Body of pancreas (tissue), 4 donors: ENCODE measurements around the gene TAS2R60.
A peak's percentile ranks its signal among the peaks of the same experiment; 100 is the strongest.

Experiments
- POLR2A ChIP-seq, 3 donors: fragments of 450-650 bp; IDR thresholded peaks; one replicate each; pipeline ENCODE4 v1.6.1; 2016; ENCODE audit warnings: antibody characterized with exemption in 3 of 3, mild to moderate bottlenecking in 2 of 3
- TF ChIP-seq, protein P1 (sequence below), 7 experiments: fragments of 450-650 bp in 4 of 7; fragments of 200-600 bp in 3 of 7; sonication (generic) in 3 of 7; IDR thresholded peaks; one replicate each; pipeline ENCODE4 v1.5.1; 2016 to 2019; ENCODE audit warnings: antibody characterized with exemption in 7 of 7

DNA sequence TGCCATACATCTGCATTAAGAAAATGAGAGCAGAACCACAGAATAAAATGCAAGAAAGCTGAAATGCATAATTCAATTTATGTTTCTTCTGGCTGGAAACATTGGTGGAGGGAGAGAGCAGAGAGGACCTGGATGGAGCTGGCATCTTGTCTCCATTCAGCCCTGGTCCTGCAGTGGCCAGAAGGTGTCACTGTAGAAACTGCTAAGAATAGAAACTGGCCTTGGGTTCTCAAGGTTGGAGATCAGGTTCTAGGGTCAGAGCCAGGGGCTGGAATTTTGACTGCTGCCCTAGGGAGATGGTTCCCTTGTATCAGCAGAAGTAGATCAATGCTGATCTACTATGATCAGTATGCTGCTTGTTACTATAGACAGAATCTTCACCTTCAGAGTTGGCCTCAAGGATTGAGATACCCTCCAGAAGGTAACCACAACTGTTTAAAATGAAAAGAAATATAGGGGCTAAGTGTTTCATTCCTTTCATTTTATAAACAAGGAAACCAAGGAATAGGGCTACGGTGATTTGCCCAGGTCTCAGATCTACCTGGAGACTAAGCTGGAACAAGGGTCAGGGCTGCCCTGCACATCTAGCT lies 47.6 kb downstream of the TAS2R60 start:
- TF ChIP-seq, protein P1, sequence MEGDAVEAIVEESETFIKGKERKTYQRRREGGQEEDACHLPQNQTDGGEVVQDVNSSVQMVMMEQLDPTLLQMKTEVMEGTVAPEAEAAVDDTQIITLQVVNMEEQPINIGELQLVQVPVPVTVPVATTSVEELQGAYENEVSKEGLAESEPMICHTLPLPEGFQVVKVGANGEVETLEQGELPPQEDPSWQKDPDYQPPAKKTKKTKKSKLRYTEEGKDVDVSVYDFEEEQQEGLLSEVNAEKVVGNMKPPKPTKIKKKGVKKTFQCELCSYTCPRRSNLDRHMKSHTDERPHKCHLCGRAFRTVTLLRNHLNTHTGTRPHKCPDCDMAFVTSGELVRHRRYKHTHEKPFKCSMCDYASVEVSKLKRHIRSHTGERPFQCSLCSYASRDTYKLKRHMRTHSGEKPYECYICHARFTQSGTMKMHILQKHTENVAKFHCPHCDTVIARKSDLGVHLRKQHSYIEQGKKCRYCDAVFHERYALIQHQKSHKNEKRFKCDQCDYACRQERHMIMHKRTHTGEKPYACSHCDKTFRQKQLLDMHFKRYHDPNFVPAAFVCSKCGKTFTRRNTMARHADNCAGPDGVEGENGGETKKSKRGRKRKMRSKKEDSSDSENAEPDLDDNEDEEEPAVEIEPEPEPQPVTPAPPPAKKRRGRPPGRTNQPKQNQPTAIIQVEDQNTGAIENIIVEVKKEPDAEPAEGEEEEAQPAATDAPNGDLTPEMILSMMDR (IDR thresholded peaks at IDR 0.05), result peak; percentile 17 to 43 (median 30)
- no peak for TF ChIP-seq POLR2A (IDR thresholded peaks at IDR 0.05)
